Measurements from ENCODE around the gene ADAM10. TPM values are rescaled to one million over a fixed set of nuclear protein-coding genes. Genes with fewer than 3 reads are reported as not detected.

ADAM10 gene
- total RNA-seq, 1 donor from 2014 or later: 50.1 TPM

DNA sequence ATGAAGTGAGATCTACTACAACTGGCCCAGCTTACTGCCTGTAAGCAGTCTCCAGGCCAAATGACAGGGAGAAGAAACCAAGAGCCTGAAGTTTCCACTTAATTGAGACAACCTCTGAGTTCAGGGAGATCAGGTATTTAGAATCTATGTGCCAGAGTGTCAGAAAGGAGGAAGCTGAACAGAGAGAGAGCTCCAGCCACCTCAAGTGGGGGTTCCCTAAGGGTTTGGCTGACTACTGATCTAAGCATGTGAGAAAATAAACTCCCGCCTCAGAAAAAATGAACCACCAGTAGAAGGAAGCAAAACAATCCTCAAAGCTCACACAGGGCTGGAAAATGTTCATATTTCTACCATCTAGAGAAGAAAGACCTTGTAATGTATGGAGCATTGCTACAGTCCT lies 25.0 kb downstream of the ADAM10 start:
- Histone ChIP-seq H3K27me3 (ENCODE audit: control insufficient read depth in 3 of 3, insufficient read depth in 3 of 3, low read length in 3 of 3) (no peaks in the 10 kb centered on the region), H3K9ac (ENCODE audit: low read depth in 1 of 3, low read length in 3 of 3) (no peak overlapping the region), H3K4me1 (ENCODE audit: control insufficient read depth in 3 of 3, insufficient read depth in 3 of 3, low read length in 3 of 3) (peaks cover 0 to 3% (median 0%) of the 10 kb centered on the region in 3 donors), H3K27ac (ENCODE audit: low read depth, low read length) (no peak overlapping the region), H3K36me3 (ENCODE audit: control insufficient read depth in 3 of 3, insufficient read depth in 3 of 3, low read length in 3 of 3) (no peaks in the 10 kb centered on the region), H3K4me3 (ENCODE audit: low read length in 3 of 3) (no peak overlapping the region), H3K9me3 (ENCODE audit: control insufficient read depth in 3 of 3, low read length in 3 of 3) (no peaks in the 10 kb centered on the region)

DNA sequence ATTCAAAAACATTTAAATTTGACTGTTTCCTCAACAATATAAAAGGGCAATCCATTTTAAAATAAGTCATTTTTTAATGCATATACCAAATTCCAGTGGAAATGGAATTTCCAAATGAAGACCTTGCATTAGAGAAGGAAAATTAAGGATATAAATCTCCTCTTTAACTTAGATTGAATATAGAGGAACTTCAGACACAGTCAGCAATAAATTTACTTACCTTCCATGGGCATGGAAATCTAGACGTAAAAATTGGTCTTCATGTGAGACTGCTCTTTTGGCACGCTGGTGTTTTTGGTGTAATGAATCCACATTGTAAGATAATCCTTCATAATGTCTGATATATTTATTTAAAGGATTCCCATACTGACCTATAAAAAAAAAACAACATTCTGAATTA lies 32.1 kb downstream of the ADAM10 start:
- H3K27me3 ChIP-seq (ENCODE audit: control insufficient read depth in 3 of 3, insufficient read depth in 3 of 3, low read length in 3 of 3): no peaks in the 10 kb centered on the region
- H3K9me3 ChIP-seq (ENCODE audit: control insufficient read depth in 3 of 3, low read length in 3 of 3): no peaks in the 10 kb centered on the region
- no peaks in the 10 kb centered on the region for H3K4me1 ChIP-seq (ENCODE audit: control insufficient read depth in 3 of 3, insufficient read depth in 3 of 3, low read length in 3 of 3)
- H3K36me3 ChIP-seq (ENCODE audit: control insufficient read depth in 3 of 3, insufficient read depth in 3 of 3, low read length in 3 of 3): peaks cover 0 to 3% (median 2%) of the 10 kb centered on the region in 3 donors
- no peak overlapping the region for H3K27ac ChIP-seq (ENCODE audit: low read depth, low read length)
- no peak overlapping the region for H3K9ac ChIP-seq (ENCODE audit: low read depth in 1 of 3, low read length in 3 of 3)
- no peak overlapping the region for H3K4me3 ChIP-seq (ENCODE audit: low read length in 3 of 3)

DNA sequence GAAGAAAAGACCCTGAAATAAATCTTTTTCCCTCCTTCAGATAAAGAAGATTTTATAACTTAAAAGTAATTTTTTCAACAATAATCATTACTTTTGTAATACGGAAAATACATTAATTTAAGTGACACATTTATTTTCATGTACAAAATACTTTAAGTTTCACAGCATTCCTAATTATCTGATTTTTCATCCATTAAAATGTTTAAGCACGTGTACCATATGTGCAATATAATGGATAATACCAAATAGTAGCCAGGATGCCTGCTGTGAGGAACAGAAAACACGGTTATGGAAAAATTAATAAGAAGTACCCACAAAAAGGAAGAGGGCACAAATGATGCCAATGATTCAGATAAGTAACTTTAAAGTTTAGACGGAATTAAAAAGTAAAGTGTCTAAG lies 33.5 kb downstream of the ADAM10 start:
- Histone ChIP-seq H3K9me3 (ENCODE audit: control insufficient read depth in 3 of 3, low read length in 3 of 3) (no peaks in the 10 kb centered on the region), H3K36me3 (ENCODE audit: control insufficient read depth in 3 of 3, insufficient read depth in 3 of 3, low read length in 3 of 3) (peaks cover 0 to 3% (median 2%) of the 10 kb centered on the region in 3 donors), H3K27ac (ENCODE audit: low read depth, low read length) (no peak overlapping the region)

DNA sequence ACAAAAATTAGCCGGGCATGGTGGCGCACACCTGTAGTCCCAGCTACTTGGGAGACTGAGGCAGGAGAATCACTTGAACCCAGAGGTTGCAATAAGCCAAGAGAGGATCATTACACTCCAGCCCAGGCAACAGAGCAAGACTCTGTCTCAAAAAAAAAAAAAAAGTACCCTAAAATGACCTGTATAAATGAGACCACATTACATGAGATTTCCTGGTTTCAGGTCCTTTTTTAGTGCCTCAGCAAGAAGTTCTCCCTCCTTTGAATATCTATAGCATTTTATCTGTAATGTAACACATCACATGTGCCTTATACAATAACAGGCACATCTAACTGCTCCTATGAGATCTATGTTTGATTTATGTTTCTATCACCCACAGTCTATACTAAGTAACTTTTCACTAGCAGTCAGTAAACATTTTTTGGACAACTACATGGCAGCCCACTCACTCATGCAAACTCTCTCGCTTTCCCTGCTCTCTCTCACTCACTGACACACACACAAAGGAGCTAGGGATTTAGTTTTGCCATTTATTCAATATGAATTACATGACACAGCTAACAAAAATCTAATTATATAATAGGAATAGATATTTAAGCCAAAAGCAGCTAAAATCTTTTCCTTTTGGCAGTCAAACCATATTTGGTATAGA lies 34.1 kb downstream of the ADAM10 start:
- Histone ChIP-seq H3K4me1 (ENCODE audit: control insufficient read depth in 3 of 3, insufficient read depth in 3 of 3, low read length in 3 of 3) (no peaks in the 10 kb centered on the region), H3K9ac (ENCODE audit: low read depth in 1 of 3, low read length in 3 of 3) (no peak overlapping the region), H3K9me3 (ENCODE audit: control insufficient read depth in 3 of 3, low read length in 3 of 3) (no peaks in the 10 kb centered on the region), H3K27me3 (ENCODE audit: control insufficient read depth in 3 of 3, insufficient read depth in 3 of 3, low read length in 3 of 3) (no peaks in the 10 kb centered on the region), H3K36me3 (ENCODE audit: control insufficient read depth in 3 of 3, insufficient read depth in 3 of 3, low read length in 3 of 3) (peaks cover 0 to 3% (median 2%) of the 10 kb centered on the region in 3 donors), H3K4me3 (ENCODE audit: low read length in 3 of 3) (no peak overlapping the region), H3K27ac (ENCODE audit: low read depth, low read length) (no peak overlapping the region)

More for the DNA sequence above, 33.5 kb downstream of the ADAM10 start:
- Histone ChIP-seq H3K4me1 (ENCODE audit: control insufficient read depth in 3 of 3, insufficient read depth in 3 of 3, low read length in 3 of 3) (no peaks in the 10 kb centered on the region), H3K27me3 (ENCODE audit: control insufficient read depth in 3 of 3, insufficient read depth in 3 of 3, low read length in 3 of 3) (no peaks in the 10 kb centered on the region), H3K9ac (ENCODE audit: low read depth in 1 of 3, low read length in 3 of 3) (no peak overlapping the region), H3K4me3 (ENCODE audit: low read length in 3 of 3) (no peak overlapping the region)

DNA sequence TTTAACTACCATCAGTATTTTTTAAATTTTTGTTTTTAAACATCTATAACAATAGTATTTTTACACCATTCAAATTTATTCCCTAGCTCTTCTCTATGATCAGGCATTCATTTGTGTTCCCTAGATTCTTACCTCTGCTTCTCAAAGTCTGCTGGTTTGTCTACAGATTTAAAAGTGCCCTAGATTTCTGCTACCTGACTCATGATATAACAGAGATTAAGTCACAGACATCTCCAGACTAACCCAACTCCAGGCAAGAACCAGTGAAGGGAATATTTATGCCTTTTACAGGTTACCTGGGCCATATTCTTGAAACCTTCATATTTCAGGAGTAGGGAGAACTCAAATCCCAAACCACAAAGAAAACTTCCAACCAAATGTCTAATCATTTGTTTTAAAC lies 38.8 kb downstream of the ADAM10 start:
- no peak overlapping the region for H3K9ac ChIP-seq (ENCODE audit: low read depth in 1 of 3, low read length in 3 of 3)
- no peaks in the 10 kb centered on the region for H3K36me3 ChIP-seq (ENCODE audit: control insufficient read depth in 3 of 3, insufficient read depth in 3 of 3, low read length in 3 of 3)
- no peak overlapping the region for H3K4me3 ChIP-seq (ENCODE audit: low read length in 3 of 3)
- H3K27ac ChIP-seq (ENCODE audit: low read depth, low read length): no peak overlapping the region
- no peaks in the 10 kb centered on the region for H3K4me1 ChIP-seq (ENCODE audit: control insufficient read depth in 3 of 3, insufficient read depth in 3 of 3, low read length in 3 of 3)
- H3K27me3 ChIP-seq (ENCODE audit: control insufficient read depth in 3 of 3, insufficient read depth in 3 of 3, low read length in 3 of 3): no peaks in the 10 kb centered on the region
- no peaks in the 10 kb centered on the region for H3K9me3 ChIP-seq (ENCODE audit: control insufficient read depth in 3 of 3, low read length in 3 of 3)

DNA sequence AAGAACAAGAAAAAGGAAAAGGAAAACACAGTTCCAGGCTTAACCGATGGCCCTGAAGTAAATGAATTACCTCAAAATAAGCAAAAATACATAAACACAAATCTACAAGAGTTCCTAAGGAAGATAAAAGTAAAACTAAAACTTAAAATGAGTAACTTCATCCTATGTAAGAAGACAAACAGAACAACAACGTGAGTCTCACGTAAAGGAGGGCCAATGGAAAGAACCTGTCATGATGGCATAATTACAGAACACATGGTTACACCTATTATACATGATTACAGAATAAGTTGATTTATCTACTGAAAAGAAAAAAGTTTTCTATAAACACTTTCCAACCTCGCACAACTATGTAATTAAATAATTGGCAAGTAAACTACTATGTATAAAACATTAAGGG lies 42.1 kb downstream of the ADAM10 start:
- Histone ChIP-seq H3K4me1 (ENCODE audit: control insufficient read depth in 3 of 3, insufficient read depth in 3 of 3, low read length in 3 of 3) (no peaks in the 10 kb centered on the region), H3K4me3 (ENCODE audit: low read length in 3 of 3) (no peak overlapping the region), H3K9me3 (ENCODE audit: control insufficient read depth in 3 of 3, low read length in 3 of 3) (no peaks in the 10 kb centered on the region), H3K27me3 (ENCODE audit: control insufficient read depth in 3 of 3, insufficient read depth in 3 of 3, low read length in 3 of 3) (no peaks in the 10 kb centered on the region), H3K9ac (ENCODE audit: low read depth in 1 of 3, low read length in 3 of 3) (no peak overlapping the region), H3K36me3 (ENCODE audit: control insufficient read depth in 3 of 3, insufficient read depth in 3 of 3, low read length in 3 of 3) (no peaks in the 10 kb centered on the region), H3K27ac (ENCODE audit: low read depth, low read length) (no peak overlapping the region)

DNA sequence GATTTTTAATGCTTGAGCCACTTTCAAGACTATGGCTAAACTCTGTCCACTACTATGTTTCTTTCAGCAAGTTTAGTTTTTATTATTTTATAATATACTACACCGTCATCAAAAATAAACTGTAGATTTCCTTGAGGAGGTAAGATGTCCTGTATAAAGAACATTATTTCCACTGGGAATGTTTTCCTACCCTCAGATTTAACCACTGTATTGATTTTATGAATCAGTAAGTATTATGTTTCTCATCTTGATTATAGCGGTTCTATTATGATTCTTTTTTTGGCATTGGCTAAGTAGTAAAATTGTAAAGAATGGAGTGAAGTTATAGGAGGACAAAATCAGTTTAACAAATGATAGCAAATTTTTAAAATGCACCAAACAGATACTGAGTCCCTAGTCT lies 44.4 kb downstream of the ADAM10 start:
- Histone ChIP-seq H3K27ac (ENCODE audit: low read depth, low read length) (no peak overlapping the region), H3K9ac (ENCODE audit: low read depth in 1 of 3, low read length in 3 of 3) (no peak overlapping the region), H3K27me3 (ENCODE audit: control insufficient read depth in 3 of 3, insufficient read depth in 3 of 3, low read length in 3 of 3) (no peaks in the 10 kb centered on the region), H3K4me3 (ENCODE audit: low read length in 3 of 3) (no peak overlapping the region), H3K4me1 (ENCODE audit: control insufficient read depth in 3 of 3, insufficient read depth in 3 of 3, low read length in 3 of 3) (no peaks in the 10 kb centered on the region), H3K9me3 (ENCODE audit: control insufficient read depth in 3 of 3, low read length in 3 of 3) (no peaks in the 10 kb centered on the region), H3K36me3 (ENCODE audit: control insufficient read depth in 3 of 3, insufficient read depth in 3 of 3, low read length in 3 of 3) (no peaks in the 10 kb centered on the region)

DNA sequence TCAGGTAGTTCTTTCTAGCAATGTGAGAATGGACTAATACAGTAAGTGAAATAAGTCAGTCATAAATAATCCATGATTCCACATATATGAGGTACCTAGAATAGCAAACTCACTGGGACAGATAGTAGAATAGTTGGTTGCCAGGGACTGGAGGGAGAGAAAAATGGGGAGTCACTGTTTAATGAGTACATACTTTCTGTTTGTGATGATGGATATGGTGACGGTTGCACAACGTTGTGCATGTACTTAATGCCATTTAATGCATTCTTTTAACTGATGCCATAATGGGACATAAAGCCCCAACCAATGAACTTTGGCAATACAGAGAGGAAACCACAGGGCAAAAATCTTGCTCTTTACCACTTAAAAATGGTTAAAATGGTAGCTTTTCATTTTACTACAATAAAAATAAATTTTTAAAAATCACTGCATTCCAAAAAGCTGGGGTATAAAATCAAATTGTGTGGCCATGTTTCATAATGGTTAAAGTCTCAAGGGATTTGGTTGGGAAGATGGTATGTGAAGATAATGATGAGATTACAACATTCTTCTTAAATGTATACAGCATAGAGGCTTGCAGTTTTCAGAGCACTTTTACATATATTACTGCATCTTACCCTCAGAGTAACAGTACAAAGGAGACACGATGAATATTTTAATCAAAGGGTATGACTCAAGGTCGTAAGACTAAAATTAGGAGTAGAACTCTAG lies 45.2 kb downstream of the ADAM10 start:
- Histone ChIP-seq H3K9me3 (ENCODE audit: control insufficient read depth in 3 of 3, low read length in 3 of 3) (no peaks in the 10 kb centered on the region), H3K27ac (ENCODE audit: low read depth, low read length) (no peak overlapping the region), H3K36me3 (ENCODE audit: control insufficient read depth in 3 of 3, insufficient read depth in 3 of 3, low read length in 3 of 3) (no peaks in the 10 kb centered on the region), H3K9ac (ENCODE audit: low read depth in 1 of 3, low read length in 3 of 3) (no peak overlapping the region), H3K27me3 (ENCODE audit: control insufficient read depth in 3 of 3, insufficient read depth in 3 of 3, low read length in 3 of 3) (no peaks in the 10 kb centered on the region), H3K4me1 (ENCODE audit: control insufficient read depth in 3 of 3, insufficient read depth in 3 of 3, low read length in 3 of 3) (no peaks in the 10 kb centered on the region), H3K4me3 (ENCODE audit: low read length in 3 of 3) (no peak overlapping the region)

DNA sequence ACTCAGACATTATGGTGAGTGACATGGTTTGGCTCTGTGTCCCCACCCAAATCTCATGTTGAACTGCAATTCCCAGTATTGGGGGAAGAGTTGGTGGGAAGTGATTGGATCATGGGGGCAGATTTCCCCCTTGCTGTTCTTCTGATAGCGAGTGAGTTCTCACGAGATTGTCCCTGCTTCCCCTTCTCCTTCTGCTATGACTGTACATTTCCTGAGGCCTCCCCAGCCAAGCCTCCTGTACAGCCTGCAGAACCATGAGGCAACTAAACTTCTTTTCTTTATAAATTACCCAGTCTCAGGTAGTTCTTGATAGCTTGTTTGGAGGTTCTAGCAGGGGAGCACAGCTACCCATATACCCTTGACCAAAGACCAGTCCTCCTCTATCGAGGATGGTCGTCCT lies 45.9 kb downstream of the ADAM10 start:
- H3K9ac ChIP-seq (ENCODE audit: low read depth in 1 of 3, low read length in 3 of 3): no peak overlapping the region
- no peak overlapping the region for H3K4me3 ChIP-seq (ENCODE audit: low read length in 3 of 3)
- H3K4me1 ChIP-seq (ENCODE audit: control insufficient read depth in 3 of 3, insufficient read depth in 3 of 3, low read length in 3 of 3): no peaks in the 10 kb centered on the region
- peaks cover 0 to 2% (median 0%) of the 10 kb centered on the region in 3 donors for H3K9me3 ChIP-seq (ENCODE audit: control insufficient read depth in 3 of 3, low read length in 3 of 3)
- no peaks in the 10 kb centered on the region for H3K27me3 ChIP-seq (ENCODE audit: control insufficient read depth in 3 of 3, insufficient read depth in 3 of 3, low read length in 3 of 3)
- H3K27ac ChIP-seq (ENCODE audit: low read depth, low read length): no peak overlapping the region
- no peaks in the 10 kb centered on the region for H3K36me3 ChIP-seq (ENCODE audit: control insufficient read depth in 3 of 3, insufficient read depth in 3 of 3, low read length in 3 of 3)

DNA sequence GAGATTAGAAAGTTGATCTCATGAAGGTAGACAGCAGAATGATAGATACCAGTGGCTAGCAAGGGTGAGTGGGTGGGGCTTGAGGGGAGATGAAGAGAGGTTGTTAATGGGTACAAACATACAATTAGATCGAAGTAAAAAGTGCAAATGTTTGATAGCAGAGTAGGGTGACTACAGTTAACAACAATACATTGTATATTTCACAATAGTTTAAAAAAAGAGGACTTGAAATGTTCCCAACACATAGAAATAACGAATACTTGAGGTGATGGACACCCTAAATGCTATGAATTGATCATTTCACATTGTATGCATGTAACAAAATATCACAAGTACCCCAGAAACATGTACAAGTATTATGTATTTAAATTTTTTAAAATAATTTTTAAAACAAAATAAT lies 47.3 kb downstream of the ADAM10 start:
- H3K9ac ChIP-seq (ENCODE audit: low read depth in 1 of 3, low read length in 3 of 3): no peak overlapping the region
- H3K4me1 ChIP-seq (ENCODE audit: control insufficient read depth in 3 of 3, insufficient read depth in 3 of 3, low read length in 3 of 3): no peaks in the 10 kb centered on the region
- H3K27me3 ChIP-seq (ENCODE audit: control insufficient read depth in 3 of 3, insufficient read depth in 3 of 3, low read length in 3 of 3): no peaks in the 10 kb centered on the region
- H3K9me3 ChIP-seq (ENCODE audit: control insufficient read depth in 3 of 3, low read length in 3 of 3): peaks cover 0 to 2% (median 0%) of the 10 kb centered on the region in 3 donors
- H3K36me3 ChIP-seq (ENCODE audit: control insufficient read depth in 3 of 3, insufficient read depth in 3 of 3, low read length in 3 of 3): no peaks in the 10 kb centered on the region
- H3K4me3 ChIP-seq (ENCODE audit: low read length in 3 of 3): no peak overlapping the region
- H3K27ac ChIP-seq (ENCODE audit: low read depth, low read length): no peak overlapping the region
